PFSK-1 (cell line): ENCODE data around the gene COPS3.

ENCODE experiments used
- FOXP2 ChIP-seq: optimal IDR thresholded peaks from 2 replicates; pipeline ENCODE3; 2011; ENCODE audit warnings: borderline replicate concordance, control low read depth, inconsistent platforms; ENCODE audit not compliant: insufficient read depth; ENCODE audit errors: extremely low read length, extremely low read depth
- POLR2AphosphoS5 ChIP-seq: IDR thresholded peaks from 2 replicates; pipeline ENCODE4 v1.6.1; 2012; ENCODE audit warnings: low read depth, mild to moderate bottlenecking, control low read depth, low read length, moderate library complexity
- REST ChIP-seq, 2 experiments: IDR thresholded peaks; 2 replicates each; pipeline versions ENCODE4 v1.6.1 to v1.8.0; 2011 to 2012; ENCODE audit warnings: low read depth in 2 of 2, low read length in 2 of 2, control low read depth in 1 of 2, inconsistent platforms in 1 of 2, mild to moderate bottlenecking in 1 of 2, moderate library complexity in 1 of 2; ENCODE audit not compliant: insufficient read depth in 1 of 2
- SIN3A ChIP-seq: IDR thresholded peaks from 2 replicates; pipeline ENCODE4 v1.6.1; 2012; ENCODE audit warnings: mild to moderate bottlenecking, low read length, moderate library complexity, borderline replicate concordance; ENCODE audit not compliant: insufficient read depth
- TAF1 ChIP-seq: IDR thresholded peaks from 2 replicates; pipeline ENCODE4 v1.6.1; 2012; ENCODE audit warnings: low read length, control low read depth, borderline replicate concordance; ENCODE audit not compliant: insufficient read depth

COPS3 gene

GRCh38 chr17:17300624-17301568 lies 19.9 kb upstream of the COPS3 start:
- no peak for TF ChIP-seq TAF1
- no peak for TF ChIP-seq REST (IDR thresholded peaks at IDR 0.05; ENCODE audit: insufficient read depth in 1 of 2, low read depth in 2 of 2, low read length in 2 of 2)
- no peak for TF ChIP-seq FOXP2
- no peak for TF ChIP-seq SIN3A
- no peak for TF ChIP-seq POLR2AphosphoS5

- TF ChIP-seq POLR2AphosphoS5 (no peak), FOXP2 (no peak), SIN3A (no peak), REST (IDR thresholded peaks at IDR 0.05; ENCODE audit: insufficient read depth in 1 of 2, low read depth in 2 of 2, low read length in 2 of 2) (no peak)
Measured at GRCh38 chr17:17298108-17298507, 17.1 kb upstream of the COPS3 start.

GRCh38 chr17:17297217-17297616 lies 16.2 kb upstream of the COPS3 start:
- TF ChIP-seq SIN3A, result no peak
- TF ChIP-seq POLR2AphosphoS5, result no peak
- TF ChIP-seq REST (IDR thresholded peaks at IDR 0.05; ENCODE audit: insufficient read depth in 1 of 2, low read depth in 2 of 2, low read length in 2 of 2), result no peak
- no peak for TF ChIP-seq TAF1
- TF ChIP-seq FOXP2, result no peak

- TF ChIP-seq SIN3A (no peak), REST (IDR thresholded peaks at IDR 0.05; ENCODE audit: insufficient read depth in 1 of 2, low read depth in 2 of 2, low read length in 2 of 2) (no peak), POLR2AphosphoS5 (no peak), TAF1 (no peak), FOXP2 (no peak)
Measured at GRCh38 chr17:17295141-17295540, 14.1 kb upstream of the COPS3 start.

GRCh38 chr17:17289701-17290100 lies 8.7 kb upstream of the COPS3 start:
- TF ChIP-seq REST (IDR thresholded peaks at IDR 0.05; ENCODE audit: insufficient read depth in 1 of 2, low read depth in 2 of 2, low read length in 2 of 2), result no peak
- TF ChIP-seq SIN3A, result no peak
